Measurements from ENCODE around the gene MGST3. TPM values are rescaled to one million over a fixed set of nuclear protein-coding genes. Genes with fewer than 3 reads are reported as not detected.
"Not testable (repeated sequence)": the region's sequence is repeated elsewhere in the genome, so short reads cannot be mapped to it uniquely, and the experiment has no call there.

The MGST3 gene
- total RNA-seq, 1 donor from 2014 or later: 25.1 TPM

GRCh38 chr1:165678509-165678908 is 47.5 kb downstream of the MGST3 start:
- H3K4me3 Mint-ChIP-seq: no peak overlapping the region
- intact Hi-C loops (cut with micrococcal nuclease): no loop called here
- no peak for DNase-seq (ENCODE audit: low spot score)
- peaks cover 56% of the 10 kb centered on the region for H3K36me3 Mint-ChIP-seq (ENCODE audit: low read depth)
- H3K27me3 Mint-ChIP-seq (ENCODE audit: insufficient read depth): no peaks in the 10 kb centered on the region
- H3K27ac Mint-ChIP-seq: no peak overlapping the region
- no peaks in the 10 kb centered on the region for H3K9me3 Mint-ChIP-seq
- H3K4me1 Mint-ChIP-seq (ENCODE audit: low read depth): peaks cover 21% of the 10 kb centered on the region

GRCh38 chr1:165679282-165680036 is 48.4 kb downstream of the MGST3 start:
- H3K4me1 Mint-ChIP-seq (ENCODE audit: low read depth): peaks cover 27% of the 10 kb centered on the region
- no peak overlapping the region for H3K27ac Mint-ChIP-seq
- intact Hi-C loops (cut with micrococcal nuclease): no loop called here
- H3K9me3 Mint-ChIP-seq: no peaks in the 10 kb centered on the region
- peaks cover 62% of the 10 kb centered on the region for H3K36me3 Mint-ChIP-seq (ENCODE audit: low read depth)
- no peaks in the 10 kb centered on the region for H3K27me3 Mint-ChIP-seq (ENCODE audit: insufficient read depth)
- DNase-seq (ENCODE audit: low spot score): no peak
- H3K4me3 Mint-ChIP-seq: no peak overlapping the region

GRCh38 chr1:165680303-165680702 is 49.3 kb downstream of the MGST3 start:
- H3K36me3 Mint-ChIP-seq (ENCODE audit: low read depth): peaks cover 66% of the 10 kb centered on the region
- intact Hi-C loops (cut with micrococcal nuclease): no loop called here
- H3K9me3 Mint-ChIP-seq: no peaks in the 10 kb centered on the region
- peaks cover 32% of the 10 kb centered on the region for H3K4me1 Mint-ChIP-seq (ENCODE audit: low read depth)
- no peak for DNase-seq (ENCODE audit: low spot score)
- H3K27ac Mint-ChIP-seq: no peak overlapping the region
- H3K4me3 Mint-ChIP-seq: no peak overlapping the region
- no peaks in the 10 kb centered on the region for H3K27me3 Mint-ChIP-seq (ENCODE audit: insufficient read depth)

DNA sequence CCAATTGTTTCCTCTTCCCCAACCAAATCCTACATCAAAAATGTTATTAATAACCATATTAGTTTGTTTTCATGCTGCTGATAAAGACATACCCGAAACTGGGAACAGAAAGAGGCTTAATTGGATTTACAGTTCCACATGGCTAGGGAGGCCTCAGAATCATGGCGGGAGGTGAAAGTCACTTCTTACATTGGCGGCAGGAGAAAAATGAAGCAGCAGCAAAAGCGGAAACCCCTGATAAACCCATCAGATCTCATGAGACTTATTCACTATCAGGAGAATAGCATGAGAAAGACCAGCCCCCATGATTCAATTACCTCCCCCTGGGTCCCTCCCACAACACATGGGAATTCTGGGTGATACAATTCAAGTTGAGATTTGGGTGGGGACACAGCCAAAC is 49.7 kb downstream of the MGST3 start:
- peaks cover 65% of the 10 kb centered on the region for H3K36me3 Mint-ChIP-seq (ENCODE audit: low read depth)

DNA sequence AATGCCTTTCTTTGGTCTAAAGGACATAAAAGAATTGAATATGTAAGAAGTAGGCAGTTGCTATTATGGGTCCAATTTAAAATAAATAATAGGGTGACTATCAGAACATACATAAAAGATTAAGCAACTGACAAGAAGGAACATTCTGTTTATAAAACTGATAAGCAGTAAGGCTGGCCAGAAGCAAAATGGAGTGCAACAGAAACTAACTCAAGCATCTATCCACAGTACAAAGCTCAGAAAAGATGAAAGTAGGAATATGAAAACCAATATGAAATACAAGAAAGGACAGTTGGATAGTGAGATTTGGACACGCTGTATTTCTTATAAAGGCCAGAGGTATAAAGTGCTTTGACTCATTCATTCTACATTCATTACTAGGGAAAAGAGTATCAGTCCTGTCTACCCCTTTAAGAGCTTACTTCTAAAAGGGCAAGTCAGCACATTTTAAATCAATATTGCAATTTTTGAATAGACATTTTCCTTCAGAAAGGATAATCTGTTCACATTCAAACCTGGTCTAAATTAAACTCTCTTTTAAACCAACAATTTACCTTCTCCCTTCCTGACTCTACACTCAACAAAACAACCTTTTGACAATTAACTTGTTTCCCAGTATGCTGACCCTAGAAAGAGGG is 52.9 kb downstream of the MGST3 start:
- intact Hi-C loops (cut with micrococcal nuclease): no loop called here
- H3K27ac Mint-ChIP-seq: no peak overlapping the region
- peaks cover 72% of the 10 kb centered on the region for H3K36me3 Mint-ChIP-seq (ENCODE audit: low read depth)
- peaks cover 7% of the 10 kb centered on the region for H3K9me3 Mint-ChIP-seq
- no peak for DNase-seq (ENCODE audit: low spot score)
- no peak overlapping the region for H3K4me3 Mint-ChIP-seq
- H3K27me3 Mint-ChIP-seq (ENCODE audit: insufficient read depth): no peaks in the 10 kb centered on the region
- peaks cover 29% of the 10 kb centered on the region for H3K4me1 Mint-ChIP-seq (ENCODE audit: low read depth)

More for the DNA sequence above, 49.7 kb downstream of the MGST3 start:
- H3K27ac Mint-ChIP-seq; H3K9me3 Mint-ChIP-seq; H3K27me3 Mint-ChIP-seq (ENCODE audit: insufficient read depth); intact Hi-C loops (cut with micrococcal nuclease); H3K4me3 Mint-ChIP-seq; DNase-seq (ENCODE audit: low spot score): not testable (repeated sequence)
- peaks cover 29% of the 10 kb centered on the region for H3K4me1 Mint-ChIP-seq (ENCODE audit: low read depth)

DNA sequence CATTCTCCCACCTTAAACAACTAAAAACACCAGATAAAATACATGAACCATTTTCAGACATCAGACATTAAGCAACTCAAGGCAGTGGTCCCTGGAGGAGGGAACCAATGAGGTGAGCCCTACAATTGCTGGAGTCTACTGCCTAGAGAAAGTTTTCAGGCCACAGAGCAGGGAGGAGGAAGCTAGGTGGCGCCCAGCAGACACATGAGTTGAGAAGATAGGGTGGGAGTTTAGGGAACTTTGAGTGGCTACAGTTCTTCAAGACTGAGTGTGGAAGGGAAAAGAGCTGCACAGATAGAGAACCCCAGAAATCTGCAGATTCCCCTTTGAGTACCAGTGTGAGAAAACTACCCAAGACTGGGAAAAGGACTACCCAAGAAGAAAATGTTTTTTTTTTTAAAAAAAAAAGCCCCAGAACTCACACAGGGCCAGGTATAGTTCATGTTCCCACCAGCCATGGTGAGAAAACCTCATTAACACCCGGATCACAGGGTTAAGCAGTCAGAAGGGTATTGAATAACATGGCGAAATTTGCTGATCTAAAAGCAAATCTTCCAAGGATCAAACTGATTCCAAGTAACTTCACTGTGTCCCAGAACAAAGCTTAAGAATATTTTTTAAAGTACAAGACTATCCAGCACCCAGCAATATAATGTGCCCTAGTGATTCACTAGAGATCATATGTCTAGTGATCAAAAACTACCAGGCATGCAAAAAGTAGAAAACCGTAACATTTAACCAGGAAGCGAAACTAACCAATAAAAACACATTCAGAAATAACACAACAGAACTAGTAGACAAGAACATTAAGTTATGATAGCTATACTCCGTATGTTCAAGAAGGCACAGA is 55.3 kb downstream of the MGST3 start:
- Mint-ChIP-seq H3K27ac (peak overlapping the region; percentile 77), H3K27me3 (ENCODE audit: insufficient read depth) (no peaks in the 10 kb centered on the region), H3K4me3 (no peak overlapping the region), H3K9me3 (peaks cover 7% of the 10 kb centered on the region), H3K36me3 (ENCODE audit: low read depth) (peaks cover 65% of the 10 kb centered on the region), H3K4me1 (ENCODE audit: low read depth) (peaks cover 29% of the 10 kb centered on the region)
- intact Hi-C loops (cut with micrococcal nuclease): no loop called here
- no peak for DNase-seq (ENCODE audit: low spot score)

DNA sequence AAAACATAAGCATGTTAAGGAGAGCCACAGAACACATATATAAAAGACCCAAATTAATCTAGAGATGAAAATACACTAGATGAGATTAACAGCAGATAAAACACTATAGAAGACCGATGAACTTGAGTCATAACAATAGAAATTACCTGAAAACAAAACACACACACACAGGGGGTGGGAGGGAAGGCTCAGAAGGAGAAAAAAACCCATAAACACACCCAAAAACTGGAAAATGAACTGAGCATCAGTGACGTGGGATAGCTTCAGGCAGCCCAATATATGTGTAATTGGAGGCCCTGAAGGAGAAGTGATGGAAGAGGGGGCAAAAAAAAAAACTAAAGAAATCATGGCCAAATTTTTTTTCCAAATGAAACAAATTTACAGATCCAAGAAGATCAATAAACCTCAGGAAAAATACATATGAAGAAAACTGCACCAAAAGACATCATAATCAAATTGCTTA is 56.0 kb downstream of the MGST3 start:
- H3K27ac Mint-ChIP-seq: peak overlapping the region; percentile 77
- no peaks in the 10 kb centered on the region for H3K27me3 Mint-ChIP-seq (ENCODE audit: insufficient read depth)
- H3K4me3 Mint-ChIP-seq: no peak overlapping the region
- intact Hi-C loops (cut with micrococcal nuclease): no loop called here
- H3K9me3 Mint-ChIP-seq: peaks cover 7% of the 10 kb centered on the region
- peaks cover 35% of the 10 kb centered on the region for H3K4me1 Mint-ChIP-seq (ENCODE audit: low read depth)
- no peak for DNase-seq (ENCODE audit: low spot score)
- H3K36me3 Mint-ChIP-seq (ENCODE audit: low read depth): peaks cover 65% of the 10 kb centered on the region

DNA sequence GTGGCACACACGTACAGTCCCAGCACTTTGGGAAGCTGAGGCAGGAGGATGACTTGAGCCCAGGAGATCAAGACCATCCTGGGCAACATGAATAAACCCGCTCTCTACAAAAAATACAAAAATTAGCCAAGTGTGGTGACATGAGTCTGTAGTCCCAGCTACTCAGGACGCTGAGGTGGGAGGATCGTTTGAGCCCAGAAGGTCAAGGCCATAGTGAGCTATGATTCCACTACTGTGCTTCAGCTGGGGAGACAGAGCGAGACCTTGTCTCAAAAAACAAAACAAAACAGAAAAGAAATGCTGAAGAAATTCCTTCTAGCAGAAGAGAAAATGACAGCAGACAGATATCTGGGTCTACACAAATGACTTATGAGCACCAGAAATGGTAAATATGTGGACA is 57.0 kb downstream of the MGST3 start:
- intact Hi-C loops (cut with micrococcal nuclease): no loop called here
- peaks cover 38% of the 10 kb centered on the region for H3K4me1 Mint-ChIP-seq (ENCODE audit: low read depth)

GRCh38 chr1:165695031-165695430 is 64.0 kb downstream of the MGST3 start:
- no peak for DNase-seq (ENCODE audit: low spot score)
- Mint-ChIP-seq H3K27me3 (ENCODE audit: insufficient read depth) (no peaks in the 10 kb centered on the region), H3K4me1 (ENCODE audit: low read depth) (peaks cover 35% of the 10 kb centered on the region), H3K36me3 (ENCODE audit: low read depth) (peaks cover 35% of the 10 kb centered on the region), H3K4me3 (no peak overlapping the region), H3K27ac (no peak overlapping the region), H3K9me3 (no peaks in the 10 kb centered on the region)
- intact Hi-C loops (cut with micrococcal nuclease): loop anchor here (5.0 kb wide), 1 partner anchor 387 kb away; no protein-coding TSS in a partner anchor

More for the DNA sequence above, 57.0 kb downstream of the MGST3 start:
- DNase-seq (ENCODE audit: low spot score): no peak
- Mint-ChIP-seq H3K27me3 (ENCODE audit: insufficient read depth) (no peaks in the 10 kb centered on the region), H3K36me3 (ENCODE audit: low read depth) (peaks cover 61% of the 10 kb centered on the region), H3K4me3 (no peak overlapping the region), H3K9me3 (peaks cover 7% of the 10 kb centered on the region), H3K27ac (no peak overlapping the region)

DNA sequence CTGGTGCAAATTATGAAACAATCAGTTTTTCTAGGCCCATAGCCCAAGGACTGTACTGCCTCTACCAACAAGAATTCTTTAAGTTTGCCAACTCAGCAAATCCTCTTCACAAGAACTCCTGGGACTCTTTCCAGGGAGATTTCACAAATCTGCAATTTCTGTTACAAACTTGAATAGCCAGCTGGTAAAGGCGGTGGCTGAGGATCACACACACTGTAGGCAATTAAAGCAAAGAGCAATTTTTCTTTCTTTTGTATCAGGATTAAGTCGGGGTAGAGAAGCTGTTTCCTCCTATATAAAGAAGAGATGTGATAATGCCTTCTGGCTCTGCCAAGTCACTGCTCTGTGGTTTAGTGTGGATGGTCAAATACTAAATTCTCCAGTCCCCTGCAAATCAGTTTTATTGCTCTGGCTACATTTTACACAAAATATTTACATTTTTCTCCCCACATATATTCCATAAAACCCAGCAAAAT is 65.6 kb downstream of the MGST3 start:
- no peaks in the 10 kb centered on the region for H3K27me3 Mint-ChIP-seq (ENCODE audit: insufficient read depth)
- intact Hi-C loops (cut with micrococcal nuclease): loop anchor here (1.0 to 5.0 kb wide), 2 partner anchors 95 to 386 kb away; no protein-coding TSS in a partner anchor
- peaks cover 26% of the 10 kb centered on the region for H3K36me3 Mint-ChIP-seq (ENCODE audit: low read depth)
- H3K4me3 Mint-ChIP-seq: peak overlapping the region; percentile 76
- H3K9me3 Mint-ChIP-seq: no peaks in the 10 kb centered on the region
- peaks cover 26% of the 10 kb centered on the region for H3K4me1 Mint-ChIP-seq (ENCODE audit: low read depth)
- no peak for DNase-seq (ENCODE audit: low spot score)
- H3K27ac Mint-ChIP-seq: no peak overlapping the region

DNA sequence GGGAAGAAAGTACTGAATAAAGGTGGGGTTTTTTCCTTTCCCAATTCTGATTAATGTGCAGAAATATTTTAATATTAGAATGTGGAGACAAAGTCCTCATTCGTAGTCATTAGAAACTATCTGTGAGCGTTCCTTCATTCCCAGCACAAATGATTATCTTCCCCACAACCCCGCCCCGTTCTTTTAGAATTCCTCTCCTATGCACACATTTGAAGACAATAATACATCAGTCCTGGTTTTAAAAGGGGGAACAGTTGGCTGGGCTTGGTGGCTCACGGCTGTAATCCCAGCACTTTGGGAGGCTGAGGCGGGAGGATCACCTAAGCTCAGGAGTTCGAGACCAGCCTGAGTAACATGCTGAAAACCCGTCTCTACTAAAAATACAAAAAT is 66.5 kb downstream of the MGST3 start:
- intact Hi-C loops (cut with micrococcal nuclease): loop anchor here (1.0 to 5.0 kb wide), 2 partner anchors 96 to 385 kb away; no protein-coding TSS in a partner anchor
- Mint-ChIP-seq H3K9me3 (no peaks in the 10 kb centered on the region), H3K27me3 (ENCODE audit: insufficient read depth) (peaks cover 2% of the 10 kb centered on the region), H3K4me3 (peak overlapping the region; percentile 95), H3K36me3 (ENCODE audit: low read depth) (peaks cover 18% of the 10 kb centered on the region), H3K27ac (peak overlapping the region; percentile 97), H3K4me1 (ENCODE audit: low read depth) (peaks cover 20% of the 10 kb centered on the region)
- DNase-seq (ENCODE audit: low spot score): no peak

DNA sequence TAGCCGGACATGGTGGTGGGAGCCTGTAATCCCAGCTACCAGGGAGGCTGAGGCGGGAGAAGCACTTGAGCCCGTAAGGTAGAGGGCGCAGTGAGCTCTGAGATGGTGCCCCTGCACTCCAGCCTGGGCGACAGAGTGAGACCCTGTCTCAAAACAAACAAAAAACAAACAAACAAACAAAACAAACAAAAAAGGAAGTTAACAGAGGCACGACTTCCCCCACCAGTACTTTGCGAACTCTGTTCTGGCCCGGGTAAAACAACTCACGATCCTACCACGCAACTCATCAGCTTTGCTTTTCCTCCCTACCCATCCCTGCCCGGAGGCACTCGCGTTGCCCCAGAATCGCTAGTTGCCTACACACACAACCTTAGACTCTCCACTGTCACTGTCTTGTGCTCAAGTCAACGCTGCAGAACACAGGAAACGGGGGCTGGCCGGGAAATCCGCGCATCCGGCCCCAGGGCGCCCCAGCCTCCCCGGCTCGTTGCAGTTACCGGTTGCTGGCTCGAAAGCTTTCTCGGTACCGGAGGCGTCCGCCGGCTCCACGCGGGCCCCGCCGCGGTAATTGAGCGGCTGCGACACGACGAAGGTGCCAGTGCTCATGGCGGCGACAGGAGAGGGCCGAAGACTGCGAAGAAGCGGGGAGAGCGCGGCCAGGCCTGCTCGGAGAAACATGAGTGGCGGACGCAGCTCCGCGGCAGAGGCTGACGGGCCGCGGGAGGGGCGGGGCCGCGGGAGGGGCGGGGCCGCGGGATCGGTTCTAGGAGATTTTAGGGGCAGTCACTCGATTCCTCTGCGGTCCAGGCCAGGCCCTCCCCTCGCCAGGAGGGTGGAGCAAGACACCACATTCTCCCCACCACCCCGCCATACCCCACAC is 67.1 kb downstream of the MGST3 start, which contains the start of gene ALDH9A1:
Gene ALDH9A1, minus strand, starts transcription at position 682 of the 880 bp plus-strand sequence. Its CDS starts 4 bp downstream, at position 678.
- H3K4me1 Mint-ChIP-seq (ENCODE audit: low read depth): peaks cover 20% of the 10 kb centered on the region
- H3K9me3 Mint-ChIP-seq: no peaks in the 10 kb centered on the region
- peak within 1 kb of the TSS; percentile 95 for H3K4me3 Mint-ChIP-seq
- intact Hi-C loops (cut with micrococcal nuclease): loop anchor here (1.0 to 5.0 kb wide), 9 partner anchors 67 to 469 kb away; partner anchors contain the start of genes FAM78B, MGST3, TMCO1 and UCK2
- peak; percentile 82 for DNase-seq (ENCODE audit: low spot score)
- H3K27ac Mint-ChIP-seq: peak within 1 kb of the TSS; percentile 97
- peaks cover 2% of the 10 kb centered on the region for H3K27me3 Mint-ChIP-seq (ENCODE audit: insufficient read depth)
- peaks cover 17% of the 10 kb centered on the region for H3K36me3 Mint-ChIP-seq (ENCODE audit: low read depth)

Data from activated T-helper 1 cell treated with anti-CD3 and anti-CD28 coated beads, Interleukin-12 subunit alpha, Interleukin-12 subunit beta, Interleukin-2, Interleukin-4 antibody, amounts not matched to agents 30 ng/mL and 10 ng/mL and 1 ng/mL, durations not matched to agents 14 hours and 24 hours and 36 hours (primary cell).